DND-41 (cell line): ENCODE results near the gene CABLES2.

ENCODE experiments used
- ATAC-seq: fragments of 200-7000 bp; cut with Tn5 transposase; 3 replicates; pipeline ENCODE4 v1.9.1; 2021; ENCODE audit warnings: low read depth; ENCODE audit not compliant: insufficient read depth
- DNase-seq: peaks from one replicate; pipeline ENCODE4 v3.0.0-alpha.2; 2020
- H2AFZ ChIP-seq: 2 replicates; pipeline ENCODE4 v1.6.0; 2012; ENCODE audit warnings: low read depth, low read length
- H3K27ac ChIP-seq: 2 replicates; pipeline ENCODE4 v1.5.1; 2012; ENCODE audit warnings: low read length, inconsistent platforms
- H3K27me3 ChIP-seq: fragments of 200-600 bp; sonication (generic); 2 replicates; pipeline ENCODE4 v1.6.0; 2012; ENCODE audit warnings: low read length, mild to moderate bottlenecking, inconsistent platforms; ENCODE audit not compliant: insufficient read depth, poor library complexity
- H3K36me3 ChIP-seq: 2 replicates; pipeline ENCODE4 v1.5.1; 2012; ENCODE audit warnings: low read length, inconsistent platforms; ENCODE audit not compliant: insufficient read depth
- H3K4me1 ChIP-seq: 2 replicates; pipeline ENCODE4 v1.5.1; 2012; ENCODE audit warnings: mild to moderate bottlenecking, low read length; ENCODE audit not compliant: insufficient read depth
- H3K4me2 ChIP-seq: 2 replicates; pipeline ENCODE4 v1.6.0; 2012; ENCODE audit warnings: mild to moderate bottlenecking, moderate library complexity, low read length, inconsistent platforms; ENCODE audit not compliant: insufficient read depth
- H3K4me3 ChIP-seq, 2 experiments: fragments of 200-600 bp in 1 of 2; shearing (Covaris generic) in 1 of 2; 2 replicates each; pipeline ENCODE4 v1.5.1; 2012 to 2016; ENCODE audit warnings: inconsistent platforms in 2 of 2, low read length in 2 of 2, mild to moderate bottlenecking in 2 of 2, low read depth in 1 of 2, moderate library complexity in 1 of 2
- H3K79me2 ChIP-seq: 2 replicates; pipeline ENCODE4 v1.6.0; 2012; ENCODE audit warnings: low read length, inconsistent platforms; ENCODE audit not compliant: insufficient read depth
- H3K9ac ChIP-seq: 2 replicates; pipeline ENCODE4 v1.6.0; 2012; ENCODE audit warnings: low read depth, mild to moderate bottlenecking, inconsistent platforms, low read length, moderate library complexity
- H3K9me3 ChIP-seq: 2 replicates; pipeline ENCODE4 v1.5.1; 2012; ENCODE audit warnings: low read length, moderate library complexity, mild to moderate bottlenecking, inconsistent platforms; ENCODE audit not compliant: insufficient read depth, severe bottlenecking
- H4K20me1 ChIP-seq: 2 replicates; pipeline ENCODE4 v1.6.0; 2012; ENCODE audit warnings: low read length; ENCODE audit not compliant: insufficient read depth
- CTCF ChIP-seq: IDR thresholded peaks from 2 replicates; pipeline ENCODE4 v1.5.1; 2012; ENCODE audit warnings: borderline replicate concordance, low read length, moderate library complexity, mild to moderate bottlenecking; ENCODE audit not compliant: poor library complexity, severe bottlenecking; ENCODE audit errors: extremely low read depth
- EZH2 ChIP-seq: IDR thresholded peaks from 3 replicates; pipeline ENCODE4 v1.6.1; 2012; ENCODE audit warnings: borderline replicate concordance, low read depth, mild to moderate bottlenecking, moderate library complexity, low read length, inconsistent platforms; ENCODE audit not compliant: severe bottlenecking

Gene CABLES2

GRCh38 chr20:62355516-62355877 is 51.6 kb downstream of the CABLES2 start:
- H3K9me3 ChIP-seq, result no peaks in the 10 kb centered on the region
- H3K27me3 ChIP-seq, result no peaks in the 10 kb centered on the region
- H4K20me1 ChIP-seq, result peaks cover 8% of the 10 kb centered on the region
- H3K79me2 ChIP-seq, result no peaks in the 10 kb centered on the region
- H2AFZ ChIP-seq, result no peak overlapping the region
- no peaks in the 10 kb centered on the region for H3K36me3 ChIP-seq
- H3K27ac ChIP-seq, result no peak overlapping the region
- H3K9ac ChIP-seq, result no peak overlapping the region
- TF ChIP-seq CTCF (no peak), EZH2 (no peak)
- no peak overlapping the region for H3K4me3 ChIP-seq
- DNase-seq (no peak), ATAC-seq (no peak)
- H3K4me1 ChIP-seq, result no peaks in the 10 kb centered on the region
- H3K4me2 ChIP-seq, result no peak overlapping the region

DNA sequence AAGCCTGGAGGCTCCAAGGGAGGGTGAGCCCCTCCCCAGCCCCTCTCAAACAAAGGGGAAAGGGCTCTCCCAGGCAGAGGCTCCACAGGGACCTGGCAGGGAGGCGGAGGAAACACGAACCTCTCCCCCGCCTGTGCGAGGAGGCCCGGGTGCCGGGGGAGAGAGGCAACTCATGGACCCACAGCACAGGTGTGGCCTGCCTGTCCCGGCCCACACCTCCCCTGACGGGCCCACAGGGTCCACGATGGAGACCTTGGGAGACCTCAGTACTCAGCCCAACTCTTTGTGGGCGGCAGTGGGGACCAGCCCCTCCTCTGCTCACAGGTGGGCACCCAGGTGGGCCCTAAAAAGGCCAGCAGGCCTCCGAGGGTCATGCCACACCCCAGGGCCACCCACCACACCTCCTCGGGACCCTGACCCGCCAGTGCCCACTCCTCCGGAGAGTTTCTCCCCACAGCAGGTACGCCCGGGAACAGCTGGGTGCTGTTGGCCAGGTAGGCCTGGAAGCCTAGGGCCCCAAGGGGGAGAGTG is 52.2 kb downstream of the CABLES2 start:
- no peak overlapping the region for H3K9ac ChIP-seq
- no peak overlapping the region for H2AFZ ChIP-seq
- H3K79me2 ChIP-seq, result no peaks in the 10 kb centered on the region
- H3K4me2 ChIP-seq, result no peak overlapping the region
- no peaks in the 10 kb centered on the region for H3K27me3 ChIP-seq
- no peak overlapping the region for H3K27ac ChIP-seq
- DNase-seq (no peak), ATAC-seq (no peak)
- H3K9me3 ChIP-seq, result no peaks in the 10 kb centered on the region
- no peaks in the 10 kb centered on the region for H3K36me3 ChIP-seq
- TF ChIP-seq EZH2 (no peak), CTCF (no peak)
- no peak overlapping the region for H3K4me3 ChIP-seq
- no peaks in the 10 kb centered on the region for H3K4me1 ChIP-seq
- peaks cover 8% of the 10 kb centered on the region for H4K20me1 ChIP-seq

DNA sequence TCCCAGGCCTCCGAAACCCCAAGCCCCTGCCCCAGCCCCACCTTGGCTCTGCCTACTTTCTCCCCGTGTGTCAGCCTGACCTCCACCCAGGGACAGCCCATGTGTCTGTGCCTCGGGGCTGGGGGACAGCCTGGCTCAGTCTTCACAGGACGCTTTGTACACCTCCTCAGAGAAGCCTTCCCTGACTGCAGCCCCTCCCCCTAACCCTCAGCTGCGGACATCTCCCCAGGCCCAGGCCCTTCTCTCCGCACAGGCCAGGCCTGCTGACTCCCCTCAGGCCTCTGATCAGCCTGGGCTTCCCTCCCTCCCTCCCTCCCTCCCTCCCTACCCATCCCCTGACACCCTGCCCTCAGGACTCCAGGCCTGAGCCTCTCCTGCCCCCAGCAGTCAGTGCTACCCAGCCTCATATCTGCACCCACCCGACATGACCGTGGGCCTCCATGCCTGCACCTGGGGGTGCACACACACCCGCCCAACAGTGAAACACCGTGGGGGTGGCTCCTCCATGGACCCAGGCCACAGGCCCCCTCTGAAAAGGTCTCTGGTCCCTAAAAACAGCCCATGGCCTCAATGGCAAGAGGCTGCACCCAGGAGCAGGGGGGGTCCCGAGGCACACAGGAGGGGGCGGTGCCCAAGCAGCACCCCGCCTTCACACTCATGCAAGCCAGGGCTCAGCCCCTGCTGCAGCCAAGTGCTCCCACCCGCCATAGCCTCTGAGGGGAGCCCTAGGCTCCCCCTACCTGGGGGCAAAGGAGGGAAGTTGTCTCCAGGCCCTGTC is 52.9 kb downstream of the CABLES2 start:
- Histone ChIP-seq H3K27me3 (no peaks in the 10 kb centered on the region), H3K4me3 (no peak overlapping the region), H3K9ac (no peak overlapping the region), H3K9me3 (no peaks in the 10 kb centered on the region), H3K4me1 (no peaks in the 10 kb centered on the region), H2AFZ (no peak overlapping the region), H4K20me1 (peaks cover 5% of the 10 kb centered on the region), H3K4me2 (no peak overlapping the region), H3K79me2 (no peaks in the 10 kb centered on the region), H3K27ac (no peak overlapping the region), H3K36me3 (no peaks in the 10 kb centered on the region)
- TF ChIP-seq EZH2, result no peak
- TF ChIP-seq CTCF, result no peak
- DNase-seq, result no peak
- no peak for ATAC-seq
